Endodermal cell (in vitro differentiated cells): ENCODE results near the gene METTL13. TPM values are rescaled to one million over a fixed set of nuclear protein-coding genes. Genes with fewer than 3 reads are reported as not detected.

Experiments
- DNase-seq: peaks from one replicate; pipeline ENCODE4 v3.0.0-alpha.2; 2017
- H3K27ac ChIP-seq: 2 replicates; pipeline ENCODE4 v1.5.1; 2013; ENCODE audit warnings: mild to moderate bottlenecking, low read depth, low read length, moderate library complexity
- H3K27me3 ChIP-seq: 2 replicates; pipeline ENCODE4 v1.6.1; 2013; ENCODE audit warnings: mild to moderate bottlenecking, low read length, moderate library complexity; ENCODE audit not compliant: insufficient read depth, control insufficient read depth, poor library complexity, severe bottlenecking
- H3K36me3 ChIP-seq: 2 replicates; pipeline ENCODE4 v1.7.0; 2013; ENCODE audit warnings: mild to moderate bottlenecking, low read length, moderate library complexity; ENCODE audit not compliant: control insufficient read depth, insufficient read depth
- H3K4me1 ChIP-seq: one replicate; pipeline ENCODE4 v1.7.0; 2013; ENCODE audit warnings: low read length; ENCODE audit not compliant: control insufficient read depth, insufficient read depth
- H3K4me3 ChIP-seq: 2 replicates; pipeline ENCODE4 v1.5.1; 2013; ENCODE audit warnings: mild to moderate bottlenecking, low read length, moderate library complexity
- H3K9ac ChIP-seq: 2 replicates; pipeline ENCODE4 v1.6.1; 2013; ENCODE audit warnings: mild to moderate bottlenecking, low read length, moderate library complexity; ENCODE audit not compliant: poor library complexity, severe bottlenecking; ENCODE audit errors: extremely low read depth
- H3K9me3 ChIP-seq: 2 replicates; pipeline ENCODE4 v1.6.1; 2013; ENCODE audit warnings: mild to moderate bottlenecking, low read length, moderate library complexity; ENCODE audit not compliant: control insufficient read depth
- H3K27ac Mint-ChIP-seq: 2 replicates; pipeline ENCODE4 v1.8.0; 2020; ENCODE audit warnings: mixed read lengths
- H3K27me3 Mint-ChIP-seq: 2 replicates; pipeline ENCODE4 v1.8.0; 2021; ENCODE audit warnings: mild to moderate bottlenecking, mixed read lengths; ENCODE audit not compliant: insufficient read depth
- H3K36me3 Mint-ChIP-seq: 2 replicates; pipeline ENCODE4 v1.8.0; 2020; ENCODE audit warnings: low read depth, mixed read lengths
- H3K4me1 Mint-ChIP-seq: 2 replicates; pipeline ENCODE4 v1.8.0; 2020; ENCODE audit warnings: mixed read lengths
- H3K4me3 Mint-ChIP-seq: 2 replicates; pipeline ENCODE4 v1.8.0; 2020; ENCODE audit warnings: mild to moderate bottlenecking, moderate library complexity, mixed read lengths
- H3K9me3 Mint-ChIP-seq: 2 replicates; pipeline ENCODE4 v1.8.0; 2020; ENCODE audit warnings: mild to moderate bottlenecking, mixed read lengths
- WGBS, 2 experiments: methylation state at CpG; one replicate each; pipeline versions ENCODE4 v1.1.5 to v1.1.7; 2013; ENCODE audit warnings: missing lambda C conversion rate in 2 of 2, mixed read lengths in 1 of 2; ENCODE audit not compliant: insufficient coverage in 1 of 2, insufficient read length in 1 of 2; 5-methylcytosine and 5-hydroxymethylcytosine counted together
- total RNA-seq, 2 donors: library from RNA; stranded (reverse); fragmentation: NEBNext Ultra II Directional in 1 of 2; extraction: Animal tissue kit (Norgen Biotek cat#: 25700) in 1 of 2; gene quantifications; 2 replicates in 1 of 2; 3 replicates in 1 of 2; pipeline ENCODE4 v1.2.1, GENCODE V29; 2021
- TF ChIP-seq, protein P1 (sequence below): fragments of 200-600 bp; sonication (generic); conservative IDR thresholded peaks from 2 replicates; pipeline ENCODE4 v1.5.0; 2021; ENCODE audit warnings: antibody characterized with exemption, mild to moderate bottlenecking

The METTL13 gene
- total RNA-seq, 2 donors from 2014 or later: 32.1 to 38.5 TPM

DNA sequence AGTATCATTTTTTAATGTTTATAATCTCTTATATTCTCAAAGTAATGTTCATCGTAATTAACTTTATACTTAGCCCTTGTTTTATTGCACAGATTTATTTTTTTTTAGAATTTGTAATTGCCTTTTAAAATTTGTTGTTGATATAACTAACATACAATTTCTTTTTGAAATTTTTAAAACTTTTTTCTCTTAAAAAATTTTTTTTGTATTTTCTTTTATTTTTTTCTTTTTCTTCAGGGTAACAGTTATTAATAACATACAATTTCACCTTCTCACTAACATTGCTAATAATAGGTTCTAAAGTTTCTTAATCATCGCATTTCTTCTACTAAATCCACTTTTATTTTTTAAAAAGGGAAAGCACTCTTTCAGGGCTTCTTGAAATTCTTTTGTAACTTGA, 28.3 kb upstream of the METTL13 start:
- TF ChIP-seq, protein P1, sequence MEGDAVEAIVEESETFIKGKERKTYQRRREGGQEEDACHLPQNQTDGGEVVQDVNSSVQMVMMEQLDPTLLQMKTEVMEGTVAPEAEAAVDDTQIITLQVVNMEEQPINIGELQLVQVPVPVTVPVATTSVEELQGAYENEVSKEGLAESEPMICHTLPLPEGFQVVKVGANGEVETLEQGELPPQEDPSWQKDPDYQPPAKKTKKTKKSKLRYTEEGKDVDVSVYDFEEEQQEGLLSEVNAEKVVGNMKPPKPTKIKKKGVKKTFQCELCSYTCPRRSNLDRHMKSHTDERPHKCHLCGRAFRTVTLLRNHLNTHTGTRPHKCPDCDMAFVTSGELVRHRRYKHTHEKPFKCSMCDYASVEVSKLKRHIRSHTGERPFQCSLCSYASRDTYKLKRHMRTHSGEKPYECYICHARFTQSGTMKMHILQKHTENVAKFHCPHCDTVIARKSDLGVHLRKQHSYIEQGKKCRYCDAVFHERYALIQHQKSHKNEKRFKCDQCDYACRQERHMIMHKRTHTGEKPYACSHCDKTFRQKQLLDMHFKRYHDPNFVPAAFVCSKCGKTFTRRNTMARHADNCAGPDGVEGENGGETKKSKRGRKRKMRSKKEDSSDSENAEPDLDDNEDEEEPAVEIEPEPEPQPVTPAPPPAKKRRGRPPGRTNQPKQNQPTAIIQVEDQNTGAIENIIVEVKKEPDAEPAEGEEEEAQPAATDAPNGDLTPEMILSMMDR: no peak
- no peaks in the 10 kb centered on the region for H3K27me3 ChIP-seq
- H3K4me1 ChIP-seq: no peaks in the 10 kb centered on the region
- Mint-ChIP-seq H3K27me3 (no peaks in the 10 kb centered on the region), H3K4me1 (peaks cover 4% of the 10 kb centered on the region), H3K4me3 (no peak overlapping the region), H3K9me3 (peaks cover 13% of the 10 kb centered on the region), H3K27ac (no peak overlapping the region), H3K36me3 (no peaks in the 10 kb centered on the region)
- no peak for DNase-seq
- WGBS, 2 experiments: 67 to 89% methylated on average over 1 of the region's 2 CpGs
- H3K9ac ChIP-seq: no peak overlapping the region
- H3K27ac ChIP-seq: no peak overlapping the region
- H3K36me3 ChIP-seq: no peaks in the 10 kb centered on the region
- H3K4me3 ChIP-seq: no peak overlapping the region
- no peaks in the 10 kb centered on the region for H3K9me3 ChIP-seq

- Mint-ChIP-seq H3K4me3 (no peak overlapping the region), H3K4me1 (peaks cover 4% of the 10 kb centered on the region), H3K9me3 (peaks cover 13% of the 10 kb centered on the region), H3K36me3 (no peaks in the 10 kb centered on the region), H3K27ac (peak overlapping the region; percentile 13), H3K27me3 (no peaks in the 10 kb centered on the region)
- no peak for DNase-seq
- H3K4me3 ChIP-seq: no peak overlapping the region
- H3K27me3 ChIP-seq: no peaks in the 10 kb centered on the region
- H3K4me1 ChIP-seq: no peaks in the 10 kb centered on the region
- TF ChIP-seq, protein P1: no peak
- no peaks in the 10 kb centered on the region for H3K9me3 ChIP-seq
- H3K9ac ChIP-seq: no peak overlapping the region
- no peak overlapping the region for H3K27ac ChIP-seq
- 70 to 81% methylated on average over 2 to 4 of the region's 4 CpGs for WGBS, 2 experiments
- no peaks in the 10 kb centered on the region for H3K36me3 ChIP-seq
These were observed 27.6 kb upstream of the METTL13 start for GRCh38 chr1:171753685-171754352.

GRCh38 chr1:171754353-171754705, 27.1 kb upstream of the METTL13 start:
- TF ChIP-seq, protein P1: no peak
- no peaks in the 10 kb centered on the region for H3K4me1 ChIP-seq
- Mint-ChIP-seq H3K27me3 (no peaks in the 10 kb centered on the region), H3K4me3 (no peak overlapping the region), H3K9me3 (peaks cover 13% of the 10 kb centered on the region), H3K4me1 (peaks cover 4% of the 10 kb centered on the region), H3K36me3 (no peaks in the 10 kb centered on the region), H3K27ac (peak overlapping the region; percentile 10)
- peak; percentile 62 for DNase-seq
- no peak overlapping the region for H3K27ac ChIP-seq
- H3K36me3 ChIP-seq: no peaks in the 10 kb centered on the region
- H3K4me3 ChIP-seq: no peak overlapping the region
- 87 to 100% methylated on average over 2 to 4 of the region's 4 CpGs for WGBS, 2 experiments
- H3K27me3 ChIP-seq: no peaks in the 10 kb centered on the region
- H3K9ac ChIP-seq: no peak overlapping the region
- H3K9me3 ChIP-seq: no peaks in the 10 kb centered on the region
